HUES6 (cell line): ENCODE results near the gene LDLRAD3.

ENCODE experiments used
- H3K27ac ChIP-seq: 2 replicates; pipeline ENCODE4 v1.7.0; 2013; ENCODE audit warnings: low read depth, mild to moderate bottlenecking, low read length, inconsistent platforms
- H3K27me3 ChIP-seq: 2 replicates; pipeline ENCODE4 v1.6.1; 2013; ENCODE audit warnings: low read length; ENCODE audit not compliant: control insufficient read depth, insufficient read depth
- H3K36me3 ChIP-seq: 2 replicates; pipeline ENCODE4 v1.6.1; 2013; ENCODE audit warnings: low read length; ENCODE audit not compliant: control insufficient read depth, insufficient read depth
- H3K4me1 ChIP-seq: 2 replicates; pipeline ENCODE4 v1.6.1; 2013; ENCODE audit warnings: low read length; ENCODE audit not compliant: control insufficient read depth, insufficient read depth
- H3K4me3 ChIP-seq: 2 replicates; pipeline ENCODE4 v1.5.1; 2013; ENCODE audit warnings: low read depth, low read length
- H3K9ac ChIP-seq: one replicate; pipeline ENCODE4 v1.6.1; 2013; ENCODE audit warnings: mild to moderate bottlenecking, low read length
- H3K9me3 ChIP-seq: 2 replicates; pipeline ENCODE4 v1.6.1; 2013; ENCODE audit warnings: low read depth, low read length; ENCODE audit not compliant: control insufficient read depth, insufficient read depth

The LDLRAD3 gene

GRCh38 chr11:36019005-36019596, 75.2 kb downstream of the LDLRAD3 start:
- Histone ChIP-seq H3K4me1 (peaks cover 8% of the 10 kb centered on the region; the same call in 1 of the 2 replicates), H3K27me3 (no peaks in the 10 kb centered on the region), H3K27ac (no peak overlapping the region), H3K36me3 (no peaks in the 10 kb centered on the region), H3K4me3 (no peak overlapping the region), H3K9ac (no peak overlapping the region), H3K9me3 (no peaks in the 10 kb centered on the region)

GRCh38 chr11:36019722-36020121, 75.9 kb downstream of the LDLRAD3 start:
- Histone ChIP-seq H3K4me3 (no peak overlapping the region), H3K4me1 (peaks cover 13% of the 10 kb centered on the region), H3K9me3 (no peaks in the 10 kb centered on the region)

GRCh38 chr11:36022882-36023281, 79.0 kb downstream of the LDLRAD3 start:
- Histone ChIP-seq H3K4me1 (peaks cover 22% of the 10 kb centered on the region), H3K27me3 (no peaks in the 10 kb centered on the region), H3K9me3 (no peaks in the 10 kb centered on the region), H3K9ac (no peak overlapping the region), H3K4me3 (no peak overlapping the region), H3K36me3 (no peaks in the 10 kb centered on the region), H3K27ac (no peak overlapping the region)

More at GRCh38 chr11:36019722-36020121, 75.9 kb downstream of the LDLRAD3 start:
- Histone ChIP-seq H3K9ac (no peak overlapping the region), H3K27me3 (no peaks in the 10 kb centered on the region), H3K36me3 (no peaks in the 10 kb centered on the region), H3K27ac (no peak overlapping the region)

DNA sequence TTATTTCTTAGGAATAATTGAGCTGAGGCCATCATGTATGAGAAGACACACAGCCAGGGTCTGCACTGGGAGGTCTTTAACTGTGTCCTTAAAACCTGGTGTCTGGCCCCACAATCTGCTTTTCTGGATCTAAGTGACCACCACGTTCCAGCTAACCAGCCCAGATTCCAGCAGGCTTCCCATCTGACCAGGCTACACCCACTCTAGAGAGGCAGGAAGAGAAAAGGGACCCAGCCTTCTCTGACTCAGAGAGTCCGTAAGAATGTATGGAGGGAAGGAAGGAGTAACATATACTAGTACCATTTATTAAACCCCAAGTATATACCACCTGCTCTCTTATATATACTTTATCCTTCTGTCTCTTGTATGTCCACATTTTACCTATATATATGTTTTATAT, 80.1 kb downstream of the LDLRAD3 start:
- no peaks in the 10 kb centered on the region for H3K9me3 ChIP-seq
- no peak overlapping the region for H3K27ac ChIP-seq
- no peaks in the 10 kb centered on the region for H3K36me3 ChIP-seq
- no peak overlapping the region for H3K9ac ChIP-seq
- H3K4me1 ChIP-seq: peaks cover 26% of the 10 kb centered on the region
- no peaks in the 10 kb centered on the region for H3K27me3 ChIP-seq
- no peak overlapping the region for H3K4me3 ChIP-seq

DNA sequence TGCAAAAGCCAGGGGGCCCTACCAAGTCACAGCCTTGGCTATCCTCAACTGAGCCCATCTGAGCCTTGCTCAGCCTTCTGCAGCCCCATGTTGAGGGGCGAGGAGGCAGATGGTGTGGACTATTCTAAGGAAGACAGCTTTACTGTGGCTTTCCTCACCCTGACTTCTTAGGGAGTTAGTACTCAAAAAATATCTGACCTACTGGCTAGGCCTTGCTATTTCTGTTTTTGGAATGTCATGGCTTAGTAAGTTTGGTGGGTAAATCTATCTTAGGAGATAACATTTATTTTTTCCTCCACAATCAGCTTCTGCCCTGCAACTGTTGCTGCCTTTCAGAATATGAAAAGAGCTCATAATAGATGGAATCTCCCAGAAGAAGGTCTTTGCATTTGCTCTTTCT, 80.9 kb downstream of the LDLRAD3 start:
- Histone ChIP-seq H3K27ac (no peak overlapping the region), H3K4me3 (no peak overlapping the region), H3K36me3 (no peaks in the 10 kb centered on the region)

GRCh38 chr11:36026315-36026968, 82.6 kb downstream of the LDLRAD3 start:
- Histone ChIP-seq H3K4me3 (no peak overlapping the region), H3K27ac (no peak overlapping the region), H3K9ac (no peak overlapping the region), H3K27me3 (no peaks in the 10 kb centered on the region), H3K9me3 (no peaks in the 10 kb centered on the region), H3K36me3 (no peaks in the 10 kb centered on the region), H3K4me1 (peaks cover 27% of the 10 kb centered on the region)

More for the DNA sequence above, 80.9 kb downstream of the LDLRAD3 start:
- H3K27me3 ChIP-seq: no peaks in the 10 kb centered on the region
- no peaks in the 10 kb centered on the region for H3K9me3 ChIP-seq
- H3K9ac ChIP-seq: no peak overlapping the region
- H3K4me1 ChIP-seq: peaks cover 24% of the 10 kb centered on the region

- Histone ChIP-seq H3K4me1 (peaks cover 27% of the 10 kb centered on the region), H3K9ac (no peak overlapping the region), H3K4me3 (no peak overlapping the region), H3K9me3 (no peaks in the 10 kb centered on the region), H3K27ac (no peak overlapping the region), H3K36me3 (no peaks in the 10 kb centered on the region), H3K27me3 (no peaks in the 10 kb centered on the region)
Observed at GRCh38 chr11:36027731-36028130, 83.9 kb downstream of the LDLRAD3 start.

GRCh38 chr11:36029616-36030015, 85.8 kb downstream of the LDLRAD3 start:
- peaks cover 33% of the 10 kb centered on the region for H3K4me1 ChIP-seq
- no peaks in the 10 kb centered on the region for H3K36me3 ChIP-seq
- H3K27ac ChIP-seq: no peak overlapping the region
- no peak overlapping the region for H3K4me3 ChIP-seq
- no peaks in the 10 kb centered on the region for H3K9me3 ChIP-seq
- no peak overlapping the region for H3K9ac ChIP-seq
- no peaks in the 10 kb centered on the region for H3K27me3 ChIP-seq

GRCh38 chr11:36030731-36031281, 86.9 kb downstream of the LDLRAD3 start:
- no peak overlapping the region for H3K27ac ChIP-seq

GRCh38 chr11:36033082-36033751, 89.4 kb downstream of the LDLRAD3 start:
- H3K4me3 ChIP-seq: no peak overlapping the region
- no peak overlapping the region for H3K9ac ChIP-seq
- H3K27ac ChIP-seq: no peak overlapping the region
- no peaks in the 10 kb centered on the region for H3K27me3 ChIP-seq
- H3K4me1 ChIP-seq: peaks cover 19% of the 10 kb centered on the region
- H3K36me3 ChIP-seq: peaks cover 3% of the 10 kb centered on the region; the same call in 1 of the 2 replicates
- no peaks in the 10 kb centered on the region for H3K9me3 ChIP-seq

More at GRCh38 chr11:36030731-36031281, 86.9 kb downstream of the LDLRAD3 start:
- Histone ChIP-seq H3K9me3 (no peaks in the 10 kb centered on the region), H3K9ac (no peak overlapping the region), H3K27me3 (no peaks in the 10 kb centered on the region), H3K4me1 (peaks cover 28% of the 10 kb centered on the region), H3K36me3 (no peaks in the 10 kb centered on the region), H3K4me3 (no peak overlapping the region)

GRCh38 chr11:36033936-36034335, 90.1 kb downstream of the LDLRAD3 start:
- Histone ChIP-seq H3K9me3 (no peaks in the 10 kb centered on the region), H3K27me3 (no peaks in the 10 kb centered on the region), H3K9ac (no peak overlapping the region), H3K4me3 (no peak overlapping the region), H3K4me1 (peaks cover 19% of the 10 kb centered on the region), H3K36me3 (peaks cover 3% of the 10 kb centered on the region; the same call in 1 of the 2 replicates), H3K27ac (no peak overlapping the region)
